ENCODE data around the gene FBXO17. TPM values are rescaled to one million over a fixed set of nuclear protein-coding genes. Genes with fewer than 3 reads are reported as not detected.

FBXO17 gene
- total and polyA plus RNA-seq, 3 experiments from 2014 or later: 0.16 TPM; not detected in 2

DNA sequence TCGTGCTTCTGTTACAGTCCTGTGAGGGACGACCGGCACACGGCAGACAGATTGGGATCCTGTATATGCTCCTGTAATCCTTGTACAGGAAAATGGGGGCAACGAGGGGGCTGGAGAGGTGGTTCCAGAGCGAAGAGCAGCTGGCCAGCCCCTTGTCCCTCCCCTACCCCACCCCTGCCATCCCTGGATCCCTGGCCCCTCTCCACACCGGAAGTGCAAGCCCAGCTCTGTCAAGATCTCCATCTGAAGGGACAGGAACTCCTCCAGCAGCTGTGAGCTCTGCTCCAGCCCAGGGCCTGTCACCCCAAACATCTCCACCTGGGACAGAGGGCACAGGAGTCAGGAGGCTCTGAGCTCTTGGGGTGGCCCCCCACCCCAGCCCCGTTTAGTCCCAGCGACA is 58.0 kb downstream of the FBXO17 start:
- H3K27ac ChIP-seq (ENCODE audit: low read depth, low read length): no peak overlapping the region
- no peaks in the 10 kb centered on the region for H3K4me1 Mint-ChIP-seq
- H3K27me3 ChIP-seq (ENCODE audit: insufficient read depth, low read length, poor library complexity, severe bottlenecking): no peaks in the 10 kb centered on the region
- H3K36me3 ChIP-seq (ENCODE audit: insufficient read depth, low read length): no peaks in the 10 kb centered on the region
- H3K9me3 Mint-ChIP-seq: no peaks in the 10 kb centered on the region
- no peak overlapping the region for H3K4me3 ChIP-seq (ENCODE audit: low read length)
- H3K4me3 Mint-ChIP-seq: no peak overlapping the region
- peaks cover 0 to 20% (median 12%) of the 10 kb centered on the region in 3 donors for H3K36me3 Mint-ChIP-seq
- POLR2A ChIA-PET: no interaction called here
- no peaks in the 10 kb centered on the region for H3K4me1 ChIP-seq (ENCODE audit: insufficient read depth, low read length)
- no peak for DNase-seq
- CTCF ChIA-PET: no interaction called here
- peaks cover 0 to 2% of the 10 kb centered on the region in 2 donors for H3K27me3 Mint-ChIP-seq
- H3K27ac Mint-ChIP-seq: peak overlapping the region in 1 of 8 donors; percentile 47
- H3K9me3 ChIP-seq (ENCODE audit: low read length): no peaks in the 10 kb centered on the region

GRCh38 chr19:38915329-38916321 is 59.9 kb downstream of the FBXO17 start:
- Histone ChIP-seq H3K9me3 (ENCODE audit: low read length) (no peaks in the 10 kb centered on the region), H3K36me3 (ENCODE audit: insufficient read depth, low read length) (no peaks in the 10 kb centered on the region), H3K4me3 (ENCODE audit: low read length) (no peak overlapping the region), H3K4me1 (ENCODE audit: insufficient read depth, low read length) (no peaks in the 10 kb centered on the region), H3K27me3 (ENCODE audit: insufficient read depth, low read length, poor library complexity, severe bottlenecking) (no peaks in the 10 kb centered on the region), H3K27ac (ENCODE audit: low read depth, low read length) (no peak overlapping the region)
- Mint-ChIP-seq H3K27me3 (peaks cover 0 to 2% of the 10 kb centered on the region in 2 donors), H3K4me3 (no peak overlapping the region), H3K27ac (no peak overlapping the region), H3K36me3 (peaks cover 0 to 9% (median 1%) of the 10 kb centered on the region in 3 donors), H3K9me3 (no peaks in the 10 kb centered on the region), H3K4me1 (no peaks in the 10 kb centered on the region)
- DNase-seq: no peak
- ChIA-PET CTCF (interaction anchor here (1.0 kb wide), 1 partner anchor 12 kb away, joined by 3 read pairs; no protein-coding TSS in a partner anchor), POLR2A (interaction anchor here (0.5 kb wide), 1 partner anchor 8 kb away, joined by 4 read pairs; no protein-coding TSS in a partner anchor)

DNA sequence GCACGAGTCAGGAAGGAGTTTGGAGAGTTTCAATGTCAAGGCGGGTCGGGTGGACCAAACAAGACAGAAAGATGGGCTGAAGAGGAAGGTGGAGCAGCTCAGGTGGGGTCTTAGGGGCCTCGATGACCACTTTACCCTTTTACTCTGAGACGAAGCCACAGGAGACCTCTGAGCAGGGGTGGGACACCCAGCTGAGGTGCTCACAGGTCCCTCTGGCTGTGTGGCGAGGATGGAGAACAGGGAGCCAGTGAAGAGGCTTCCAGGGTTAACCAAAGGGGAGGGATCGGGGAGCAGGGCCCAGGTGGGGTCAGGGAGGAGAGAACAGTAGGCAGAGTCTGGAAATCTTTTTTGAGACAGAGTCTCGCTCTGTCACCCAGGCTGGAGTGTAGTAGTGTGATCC is 61.6 kb downstream of the FBXO17 start:
- ChIA-PET POLR2A (no interaction called here), CTCF (interaction anchor here (1.0 kb wide), 1 partner anchor 13 kb away, joined by 3 read pairs; no protein-coding TSS in a partner anchor)
- DNase-seq: no peak
- H3K9me3 ChIP-seq (ENCODE audit: low read length): no peaks in the 10 kb centered on the region
- Mint-ChIP-seq H3K36me3 (peaks cover 0 to 9% (median 0%) of the 10 kb centered on the region in 3 donors), H3K27ac (peak overlapping the region in 1 of 8 donors; percentile 94), H3K4me1 (peaks cover 0 to 3% (median 1%) of the 10 kb centered on the region in 3 donors), H3K9me3 (no peaks in the 10 kb centered on the region), H3K4me3 (no peak overlapping the region), H3K27me3 (peaks cover 0 to 2% of the 10 kb centered on the region in 2 donors)
- H3K4me3 ChIP-seq (ENCODE audit: low read length): no peak overlapping the region
- no peaks in the 10 kb centered on the region for H3K36me3 ChIP-seq (ENCODE audit: insufficient read depth, low read length)
- H3K4me1 ChIP-seq (ENCODE audit: insufficient read depth, low read length): no peaks in the 10 kb centered on the region
- no peaks in the 10 kb centered on the region for H3K27me3 ChIP-seq (ENCODE audit: insufficient read depth, low read length, poor library complexity, severe bottlenecking)
- no peak overlapping the region for H3K27ac ChIP-seq (ENCODE audit: low read depth, low read length)

DNA sequence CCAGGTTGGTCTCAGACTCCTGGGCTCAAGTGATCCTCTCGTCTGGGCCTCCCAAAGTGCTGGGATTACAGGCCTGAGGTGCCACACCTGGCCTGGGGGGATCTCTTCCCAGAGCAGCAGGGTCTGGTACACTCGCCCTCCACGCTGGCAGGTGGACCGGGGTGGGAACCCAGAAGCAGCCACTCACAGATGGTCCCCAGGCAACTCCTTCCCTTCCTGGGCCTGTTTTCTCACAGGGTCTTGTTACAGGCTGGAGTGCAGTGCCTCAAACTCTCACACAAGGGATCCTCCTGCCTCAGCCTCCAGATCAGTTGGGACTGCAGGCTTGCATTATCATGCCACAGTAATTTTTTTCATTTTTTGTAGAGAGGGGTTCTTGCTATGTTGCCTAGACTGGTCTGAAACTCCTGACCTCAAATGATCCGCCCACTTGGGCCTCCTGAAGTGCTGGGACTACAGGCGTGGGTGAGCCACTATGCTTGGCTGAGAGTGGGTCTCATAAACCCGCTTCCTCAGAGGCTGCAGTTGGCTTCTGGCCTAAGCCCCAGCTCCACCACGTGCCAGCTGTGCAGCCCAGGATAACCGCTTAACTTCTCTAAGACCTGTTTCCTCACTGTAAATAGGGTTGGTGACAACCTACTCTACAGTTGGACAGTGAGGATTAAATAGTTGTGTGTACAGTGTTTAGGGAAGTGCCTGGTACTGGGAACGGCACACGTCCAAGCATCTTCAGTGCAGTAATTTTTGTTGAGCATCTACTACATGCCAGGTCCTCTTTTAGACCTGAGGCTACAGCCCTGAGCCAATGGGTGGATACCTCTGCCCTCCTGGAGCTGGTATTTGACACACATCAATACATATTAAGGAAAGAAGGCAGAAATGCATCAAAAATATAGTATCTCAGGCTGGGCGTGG is 62.7 kb downstream of the FBXO17 start:
- Mint-ChIP-seq H3K27me3 (peaks cover 0 to 2% of the 10 kb centered on the region in 2 donors), H3K36me3 (peaks cover under 1 to 16% (median under 1%) of the 10 kb centered on the region in 3 donors), H3K4me3 (no peak overlapping the region), H3K9me3 (no peaks in the 10 kb centered on the region), H3K27ac (no peak overlapping the region), H3K4me1 (peaks cover 5 to 8% (median 6%) of the 10 kb centered on the region in 3 donors)
- CTCF ChIA-PET: interaction anchor here (0.6 kb wide), 1 partner anchor 58 kb away, joined by 3 read pairs; no protein-coding TSS in a partner anchor
- Histone ChIP-seq H3K9me3 (ENCODE audit: low read length) (no peaks in the 10 kb centered on the region), H3K36me3 (ENCODE audit: insufficient read depth, low read length) (no peaks in the 10 kb centered on the region), H3K27ac (ENCODE audit: low read depth, low read length) (no peak overlapping the region), H3K4me1 (ENCODE audit: insufficient read depth, low read length) (no peaks in the 10 kb centered on the region), H3K4me3 (ENCODE audit: low read length) (no peak overlapping the region), H3K27me3 (ENCODE audit: insufficient read depth, low read length, poor library complexity, severe bottlenecking) (no peaks in the 10 kb centered on the region)
- DNase-seq: no peak
- POLR2A ChIA-PET: interaction anchor here (0.6 kb wide), 1 partner anchor 15 kb away, joined by 3 read pairs; no protein-coding TSS in a partner anchor

DNA sequence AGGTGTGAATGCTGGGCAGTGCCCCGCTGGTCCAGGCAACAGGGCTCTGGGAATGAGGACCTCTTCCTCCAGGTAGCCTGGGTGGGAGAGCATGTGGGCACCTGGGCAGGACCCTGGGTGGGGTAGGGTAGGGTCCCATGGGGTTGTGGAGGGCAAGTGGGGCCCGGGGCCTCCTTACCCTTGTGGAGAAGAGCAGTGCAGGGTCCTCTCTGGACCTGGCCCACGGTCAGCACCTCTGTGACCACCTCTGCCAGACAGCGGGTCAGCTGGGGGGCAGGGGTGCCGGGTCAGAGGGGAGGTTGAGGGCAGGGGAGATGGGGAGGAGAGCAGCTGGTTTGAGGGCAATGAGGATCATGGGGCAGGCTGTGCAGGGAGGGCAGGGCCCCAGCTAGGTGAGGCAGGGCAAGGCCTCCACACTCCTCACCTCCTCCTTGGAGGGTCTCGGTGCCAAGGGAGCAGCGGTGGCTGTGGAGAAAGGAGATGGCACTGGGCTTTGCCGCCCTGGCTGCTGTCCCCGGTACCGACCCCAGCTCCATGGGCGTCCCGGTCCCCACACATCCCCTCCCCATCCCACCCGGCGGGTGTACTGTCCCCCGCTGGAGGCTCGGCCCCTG is 64.0 kb downstream of the FBXO17 start:
- H3K27me3 Mint-ChIP-seq: peaks cover 0 to 2% of the 10 kb centered on the region in 2 donors
- H3K36me3 ChIP-seq (ENCODE audit: insufficient read depth, low read length): no peaks in the 10 kb centered on the region
- no peak overlapping the region for H3K4me3 ChIP-seq (ENCODE audit: low read length)
- H3K4me1 Mint-ChIP-seq: peaks cover 7 to 8% (median 8%) of the 10 kb centered on the region in 3 donors
- peak overlapping the region in 1 of 8 donors; percentile 43 for H3K27ac Mint-ChIP-seq
- H3K9me3 ChIP-seq (ENCODE audit: low read length): no peaks in the 10 kb centered on the region
- H3K27ac ChIP-seq (ENCODE audit: low read depth, low read length): no peak overlapping the region
- peaks cover 4 to 29% (median 5%) of the 10 kb centered on the region in 3 donors for H3K36me3 Mint-ChIP-seq
- no peak for DNase-seq
- H3K4me1 ChIP-seq (ENCODE audit: insufficient read depth, low read length): no peaks in the 10 kb centered on the region
- ChIA-PET CTCF (interaction anchor here (0.5 kb wide), 1 partner anchor 13 kb away, joined by 3 read pairs; no protein-coding TSS in a partner anchor), POLR2A (interaction anchor here (0.6 kb wide), 1 partner anchor 1588 kb away, joined by 3 read pairs; no protein-coding TSS in a partner anchor)
- H3K27me3 ChIP-seq (ENCODE audit: insufficient read depth, low read length, poor library complexity, severe bottlenecking): no peaks in the 10 kb centered on the region
- no peak overlapping the region for H3K4me3 Mint-ChIP-seq
- no peaks in the 10 kb centered on the region for H3K9me3 Mint-ChIP-seq

- no peaks in the 10 kb centered on the region for H3K9me3 Mint-ChIP-seq
- DNase-seq: no peak
- CTCF ChIA-PET: no interaction called here
These were observed 65.1 kb downstream of the FBXO17 start for GRCh38 chr19:38910488-38910887.

DNA sequence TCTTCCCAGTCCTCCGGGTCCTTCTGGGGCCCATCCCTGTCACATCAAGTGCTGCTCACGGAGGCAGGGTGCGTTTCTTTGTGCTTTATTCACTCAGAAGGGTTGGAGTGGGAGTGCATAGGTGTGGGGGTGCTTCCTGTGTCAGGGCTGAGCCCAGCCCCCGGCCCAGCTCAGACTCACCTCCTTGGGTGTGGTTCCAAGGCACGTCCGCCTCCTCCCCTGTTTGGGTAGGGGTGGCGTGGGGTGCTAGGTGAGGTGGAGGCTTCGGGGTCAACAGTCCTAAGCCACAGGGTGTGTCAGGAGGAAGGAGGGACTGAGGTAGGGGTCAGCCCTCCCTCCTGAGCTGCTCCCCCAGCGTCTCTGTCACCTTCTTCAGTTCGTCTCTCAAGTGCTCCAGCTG is 66.6 kb downstream of the FBXO17 start:
- H3K9me3 Mint-ChIP-seq: no peaks in the 10 kb centered on the region
- H3K4me3 Mint-ChIP-seq: no peak overlapping the region
- H3K27ac ChIP-seq (ENCODE audit: low read depth, low read length): no peak overlapping the region
- ChIA-PET CTCF (no interaction called here), POLR2A (no interaction called here)
- no peak overlapping the region for H3K4me3 ChIP-seq (ENCODE audit: low read length)
- peaks cover 0 to 2% of the 10 kb centered on the region in 2 donors for H3K27me3 Mint-ChIP-seq
- H3K27me3 ChIP-seq (ENCODE audit: insufficient read depth, low read length, poor library complexity, severe bottlenecking): no peaks in the 10 kb centered on the region
- peaks cover 3% of the 10 kb centered on the region for H3K36me3 ChIP-seq (ENCODE audit: insufficient read depth, low read length)
- peaks cover 10 to 41% (median 11%) of the 10 kb centered on the region in 3 donors for H3K36me3 Mint-ChIP-seq
- no peaks in the 10 kb centered on the region for H3K9me3 ChIP-seq (ENCODE audit: low read length)
- H3K27ac Mint-ChIP-seq: peak overlapping the region in 4 of 8 donors; percentile 47 to 89 (median 64)
- DNase-seq: peak in 1 of 5 donors; percentile 27
- peaks cover 13 to 16% (median 15%) of the 10 kb centered on the region in 3 donors for H3K4me1 Mint-ChIP-seq
- H3K4me1 ChIP-seq (ENCODE audit: insufficient read depth, low read length): no peaks in the 10 kb centered on the region

More at GRCh38 chr19:38910488-38910887, 65.1 kb downstream of the FBXO17 start:
- Histone ChIP-seq H3K4me3 (ENCODE audit: low read length) (no peak overlapping the region), H3K27me3 (ENCODE audit: insufficient read depth, low read length, poor library complexity, severe bottlenecking) (no peaks in the 10 kb centered on the region), H3K4me1 (ENCODE audit: insufficient read depth, low read length) (no peaks in the 10 kb centered on the region), H3K27ac (ENCODE audit: low read depth, low read length) (no peak overlapping the region), H3K36me3 (ENCODE audit: insufficient read depth, low read length) (peaks cover 3% of the 10 kb centered on the region), H3K9me3 (ENCODE audit: low read length) (no peaks in the 10 kb centered on the region)
- Mint-ChIP-seq H3K27me3 (peaks cover 0 to 2% of the 10 kb centered on the region in 2 donors), H3K36me3 (peaks cover 4 to 33% (median 5%) of the 10 kb centered on the region in 3 donors), H3K4me1 (peaks cover 7 to 8% (median 8%) of the 10 kb centered on the region in 3 donors), H3K27ac (no peak overlapping the region), H3K4me3 (no peak overlapping the region)
- POLR2A ChIA-PET: no interaction called here
